GM15510 (cell line): ENCODE data around the gene PNPO.

Experiments
- POLR2A ChIP-seq: IDR thresholded peaks from 3 replicates; pipeline ENCODE4 v1.6.1; 2011; ENCODE audit warnings: borderline replicate concordance; ENCODE audit not compliant: insufficient read length; ENCODE audit errors: extremely low read depth

Gene PNPO

GRCh38 chr17:47914306-47914948 is 26.9 kb upstream of the PNPO start:
- TF ChIP-seq POLR2A: no peak

DNA sequence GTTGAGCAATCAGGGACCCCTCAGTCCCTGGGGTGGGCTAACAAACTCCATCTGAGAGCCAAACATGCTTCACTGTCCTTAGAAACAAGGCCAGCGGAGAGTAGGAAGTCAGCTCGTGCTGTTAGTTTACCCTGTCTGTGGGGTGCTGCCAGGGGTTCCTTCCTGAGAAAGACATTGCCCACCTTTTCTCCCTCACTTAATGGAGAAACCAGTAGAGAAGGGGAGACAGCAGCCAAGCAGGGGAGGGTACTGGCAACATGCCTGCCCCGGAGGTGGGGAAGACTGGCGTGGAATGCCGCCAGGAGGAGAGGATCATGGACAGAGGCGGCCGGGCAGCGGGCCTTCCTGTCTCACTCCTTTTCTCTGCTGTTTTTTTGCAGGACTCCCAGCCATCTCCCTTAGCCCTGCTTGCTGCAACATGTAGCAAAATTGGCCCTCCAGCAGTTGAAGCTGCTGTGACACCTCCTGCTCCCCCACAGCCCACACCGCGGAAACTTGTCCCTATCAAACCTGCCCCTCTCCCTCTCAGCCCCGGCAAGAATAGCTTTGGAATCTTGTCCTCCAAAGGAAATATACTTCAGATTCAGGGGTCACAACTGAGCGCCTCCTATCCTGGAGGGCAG is 25.5 kb upstream of the PNPO start:
- no peak for TF ChIP-seq POLR2A

GRCh38 chr17:47916489-47917208 is 24.7 kb upstream of the PNPO start:
- no peak for TF ChIP-seq POLR2A

DNA sequence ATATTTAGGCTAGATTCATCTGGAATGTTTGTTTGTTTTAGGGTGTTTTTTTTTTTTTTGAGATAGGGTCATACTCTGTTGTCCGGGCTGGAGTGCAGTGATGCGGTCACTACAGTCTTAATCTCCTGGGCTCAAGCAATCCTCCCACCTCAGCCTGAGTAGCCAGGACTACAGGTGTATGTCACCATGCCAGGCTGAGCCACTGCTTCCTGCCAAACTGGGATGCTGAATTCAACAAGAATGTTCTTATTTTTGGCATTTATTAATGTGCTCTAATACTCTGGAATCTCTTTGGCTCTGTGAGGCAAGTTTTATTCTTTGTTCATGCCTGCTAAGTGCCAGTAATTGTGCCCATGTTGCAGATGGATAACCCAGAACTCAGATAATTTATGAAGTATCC is 23.8 kb upstream of the PNPO start:
- no peak for TF ChIP-seq POLR2A

- no peak for TF ChIP-seq POLR2A
Observed at GRCh38 chr17:47918006-47918405, 23.4 kb upstream of the PNPO start.

DNA sequence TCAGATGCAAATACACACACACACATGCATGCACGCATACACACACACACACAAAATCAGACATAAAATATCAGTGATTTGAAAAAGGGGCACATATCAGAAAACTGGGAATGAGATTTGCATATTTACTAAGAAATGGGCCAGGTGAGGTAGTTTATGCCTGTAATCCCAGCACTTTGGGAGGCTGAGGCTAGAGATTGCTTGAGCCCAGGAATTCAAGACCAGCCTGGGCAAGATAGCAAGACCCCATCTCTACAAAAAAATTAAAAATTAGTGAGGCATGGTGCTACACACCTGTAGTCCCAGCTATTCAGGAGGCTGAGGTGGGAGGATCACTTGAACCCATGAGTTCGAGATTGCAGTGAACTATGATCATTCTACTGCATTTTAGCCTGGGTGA is 22.4 kb upstream of the PNPO start:
- no peak for TF ChIP-seq POLR2A

- no peak for TF ChIP-seq POLR2A
Observed at GRCh38 chr17:47924785-47925677, 16.3 kb upstream of the PNPO start.

GRCh38 chr17:47925678-47925988 is 15.7 kb upstream of the PNPO start:
- TF ChIP-seq POLR2A: no peak

- no peak for TF ChIP-seq POLR2A
Observed at GRCh38 chr17:47927821-47928400, 13.5 kb upstream of the PNPO start.

- no peak for TF ChIP-seq POLR2A
Observed at GRCh38 chr17:47928415-47928814, 13.0 kb upstream of the PNPO start.

DNA sequence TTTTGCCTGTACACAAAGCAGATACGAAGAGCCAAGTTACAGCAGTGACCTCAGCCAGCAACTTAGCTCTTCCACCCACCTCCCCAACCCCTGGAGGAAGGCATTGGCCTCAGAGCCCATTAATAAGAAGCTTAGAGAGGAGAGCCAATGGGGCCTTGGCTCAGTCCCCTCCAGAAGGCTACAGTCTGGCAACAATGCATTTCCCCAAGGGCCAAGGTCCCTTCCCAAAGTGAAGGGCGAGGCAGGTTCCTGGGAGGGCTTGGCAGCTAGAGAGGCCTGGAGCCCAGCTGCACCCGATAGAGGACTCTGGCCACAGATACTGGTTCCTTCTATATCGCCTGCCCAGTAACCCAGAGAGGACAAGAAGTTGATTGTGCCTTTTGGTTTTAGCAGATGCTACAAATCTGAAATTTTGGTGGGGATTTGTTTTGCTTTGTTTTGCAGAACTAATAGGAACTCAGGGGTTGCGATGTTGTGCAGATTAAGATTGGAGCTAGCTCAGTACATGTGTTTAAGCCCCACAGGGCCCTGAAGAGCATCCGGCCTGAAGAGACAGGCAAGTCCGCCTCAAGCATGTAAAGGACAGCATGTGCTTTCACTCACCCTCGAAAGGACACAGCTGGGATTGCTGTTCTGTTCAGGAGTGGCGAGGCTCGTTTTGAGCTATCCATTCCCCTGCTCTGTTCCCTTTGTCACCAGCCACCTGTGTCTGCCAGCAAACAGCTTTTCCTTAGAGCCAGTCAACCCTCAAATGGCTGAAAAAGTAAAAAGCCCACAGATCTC is 12.0 kb upstream of the PNPO start:
- TF ChIP-seq POLR2A: no peak

GRCh38 chr17:47931848-47932247 is 9.5 kb upstream of the PNPO start:
- TF ChIP-seq POLR2A: no peak

DNA sequence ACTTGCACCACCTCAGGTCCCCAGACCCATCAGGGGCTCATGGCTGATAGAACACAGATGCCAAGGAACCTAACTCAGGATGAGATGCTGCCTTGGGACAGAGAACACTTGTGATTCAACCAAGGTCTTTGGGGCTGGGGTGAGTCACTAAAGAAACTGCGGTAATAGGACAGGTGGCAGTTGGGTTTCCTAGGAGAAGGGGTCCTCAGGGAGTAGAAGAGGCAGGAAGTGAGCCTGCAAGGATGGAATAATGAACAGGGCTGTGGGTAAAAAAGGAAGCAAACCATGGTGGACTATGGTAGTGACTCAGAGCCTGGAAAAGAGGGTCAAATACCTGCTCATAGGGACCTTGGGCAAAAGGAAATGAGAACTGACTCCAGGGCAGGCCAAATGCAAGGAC is 6.5 kb upstream of the PNPO start:
- TF ChIP-seq POLR2A: no peak

DNA sequence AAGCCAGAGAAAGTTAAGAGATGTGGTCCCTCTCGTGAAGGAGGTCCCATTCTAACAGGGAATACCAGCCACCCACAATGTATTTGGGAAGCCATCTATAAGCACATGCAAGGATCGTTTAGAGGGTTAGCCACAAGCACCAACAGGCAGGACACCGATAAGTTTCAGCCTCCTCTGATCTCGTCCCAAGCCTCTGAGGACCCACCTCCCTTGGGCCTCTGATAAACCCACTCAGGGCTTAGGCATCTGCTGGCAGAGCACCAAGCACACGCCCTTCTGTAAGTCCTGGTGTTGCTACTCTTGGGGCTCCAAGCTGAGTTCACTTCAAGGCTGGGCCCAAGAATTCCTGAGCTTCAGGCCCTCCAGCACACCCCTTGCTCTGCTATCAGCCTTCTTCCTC is 5.4 kb upstream of the PNPO start:
- no peak for TF ChIP-seq POLR2A
